Activated T-cell treated with anti-CD3 and anti-CD28 coated beads, Interleukin-2, amount 50 U/mL, for 72 hours (primary cell): ENCODE measurements around the gene KRT17. TPM values are rescaled to one million over a fixed set of nuclear protein-coding genes. Genes with fewer than 3 reads are reported as not detected.

Source experiments
- ATAC-seq, 2 donors: fragments of 150-1000 bp; cut with Tn5 transposase; replicated peaks in 1 of 2; 2 replicates each; pipeline ENCODE4 v1.10.0; 2021; ENCODE audit warnings: moderate library complexity in 2 of 2, mild to moderate bottlenecking in 1 of 2
- DNase-seq, 2 donors: peaks; one replicate each; pipeline ENCODE4 v3.0.0; 2021 to 2022; ENCODE audit warnings: mixed read lengths in 1 of 2
- H3K27ac Mint-ChIP-seq: one replicate; pipeline ENCODE4 v1.8.0; 2022; ENCODE audit warnings: mild to moderate bottlenecking, moderate library complexity, mixed read lengths
- H3K27me3 Mint-ChIP-seq: one replicate; pipeline ENCODE4 v1.8.0; 2022; ENCODE audit warnings: low read depth, mixed read lengths
- H3K36me3 Mint-ChIP-seq, 2 donors: one replicate each; pipeline ENCODE4 v1.8.0; 2022; ENCODE audit warnings: mixed read lengths in 2 of 2, mild to moderate bottlenecking in 1 of 2; ENCODE audit not compliant: insufficient read depth in 2 of 2
- H3K4me1 Mint-ChIP-seq: one replicate; pipeline ENCODE4 v1.8.0; 2022; ENCODE audit warnings: low read depth, mixed read lengths
- H3K4me3 Mint-ChIP-seq, 2 donors: one replicate each; pipeline ENCODE4 v1.8.0; 2022; ENCODE audit warnings: mild to moderate bottlenecking in 2 of 2, mixed read lengths in 2 of 2, moderate library complexity in 2 of 2
- H3K9me3 Mint-ChIP-seq, 2 donors: one replicate each; pipeline ENCODE4 v1.8.0; 2022; ENCODE audit warnings: mixed read lengths in 2 of 2
- total RNA-seq, 2 donors: library from RNA; stranded (reverse); gene quantifications; one replicate each; pipeline ENCODE4 v1.2.3, GENCODE V29; 2022

KRT17 gene
- total RNA-seq, 2 donors from 2014 or later, result 0.63 TPM; not detected in 1

DNA sequence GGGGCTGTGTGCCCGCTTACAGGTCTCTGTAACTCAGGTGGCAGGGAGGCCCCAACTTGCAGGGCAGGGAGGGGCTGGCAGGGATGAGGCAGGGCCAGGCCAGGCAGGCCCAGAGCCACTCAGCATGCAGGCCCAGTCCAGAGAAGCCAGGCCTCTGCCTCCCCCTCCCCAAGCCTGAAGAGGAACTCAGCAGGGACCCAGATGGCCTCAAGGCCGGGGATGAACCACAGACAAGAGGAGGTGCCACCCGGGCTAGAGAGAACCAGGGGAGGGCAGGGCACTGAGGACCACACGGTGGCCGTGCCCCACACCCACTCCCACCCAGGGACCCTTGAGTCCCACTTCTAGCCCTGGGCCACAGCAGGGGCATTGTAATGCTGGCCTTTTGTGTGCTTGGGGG lies 34.5 kb upstream of the KRT17 start:
- no peaks in the 10 kb centered on the region for H3K36me3 Mint-ChIP-seq
- H3K4me3 Mint-ChIP-seq, result no peak overlapping the region
- no peaks in the 10 kb centered on the region for H3K9me3 Mint-ChIP-seq
- H3K4me1 Mint-ChIP-seq, result peaks cover 10% of the 10 kb centered on the region
- no peak for ATAC-seq
- no peaks in the 10 kb centered on the region for H3K27me3 Mint-ChIP-seq
- no peak overlapping the region for H3K27ac Mint-ChIP-seq
- DNase-seq, result no peak

DNA sequence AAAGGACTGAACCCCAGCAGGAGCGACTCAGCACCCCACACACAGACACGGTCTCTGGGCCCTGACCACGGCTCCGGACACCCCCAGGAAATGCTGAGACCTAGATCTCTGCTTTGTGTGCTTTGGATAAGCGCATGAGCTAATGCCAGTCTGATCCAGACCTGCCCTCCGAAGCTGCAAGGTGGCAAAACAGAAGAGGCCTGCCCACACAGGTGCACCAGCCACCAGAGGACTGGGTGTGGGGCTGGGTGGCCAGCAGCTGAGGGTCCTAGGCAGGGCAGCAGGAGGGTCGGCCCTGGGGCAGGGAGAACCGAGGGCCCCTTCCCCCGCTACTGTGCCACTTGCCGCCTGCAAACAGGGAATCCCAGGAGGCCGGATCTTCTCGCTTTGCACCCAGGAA lies 33.6 kb upstream of the KRT17 start:
- DNase-seq (no peak), ATAC-seq (no peak)
- Mint-ChIP-seq H3K36me3 (no peaks in the 10 kb centered on the region), H3K4me1 (peaks cover 2% of the 10 kb centered on the region), H3K4me3 (no peak overlapping the region), H3K9me3 (no peaks in the 10 kb centered on the region), H3K27ac (no peak overlapping the region), H3K27me3 (no peaks in the 10 kb centered on the region)

DNA sequence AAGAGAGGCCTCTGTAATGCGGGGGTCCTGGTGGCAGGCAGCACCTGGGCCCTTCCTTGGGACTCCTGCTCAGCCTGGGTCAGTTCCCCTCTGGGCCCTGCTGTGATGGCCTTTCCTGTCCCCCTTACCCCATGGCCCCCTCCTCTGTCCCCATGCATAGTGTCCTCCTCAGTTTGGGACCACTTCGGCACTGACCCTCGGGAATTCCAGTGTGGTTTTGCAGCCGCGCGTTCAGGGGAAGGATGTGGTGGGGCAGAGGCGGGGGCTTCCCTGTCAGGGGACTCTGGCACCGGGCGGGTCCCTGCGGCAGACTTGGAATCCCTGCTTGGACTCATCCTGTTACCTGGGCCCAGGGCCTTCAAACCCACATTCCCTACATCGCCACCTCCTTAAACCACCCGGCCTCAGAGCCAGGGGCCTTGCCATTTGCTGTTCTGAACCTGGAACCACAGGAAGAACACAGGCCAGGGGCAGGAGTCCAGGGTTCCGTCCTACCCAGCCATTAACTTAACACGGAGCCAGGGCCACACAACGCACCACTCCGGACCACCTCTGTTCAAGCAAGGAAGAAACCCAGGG lies 32.9 kb upstream of the KRT17 start:
- Mint-ChIP-seq H3K27me3 (no peaks in the 10 kb centered on the region), H3K9me3 (no peaks in the 10 kb centered on the region), H3K36me3 (no peaks in the 10 kb centered on the region), H3K27ac (no peak overlapping the region), H3K4me3 (no peak overlapping the region), H3K4me1 (no peaks in the 10 kb centered on the region)
- ATAC-seq (no peak), DNase-seq (no peak)

DNA sequence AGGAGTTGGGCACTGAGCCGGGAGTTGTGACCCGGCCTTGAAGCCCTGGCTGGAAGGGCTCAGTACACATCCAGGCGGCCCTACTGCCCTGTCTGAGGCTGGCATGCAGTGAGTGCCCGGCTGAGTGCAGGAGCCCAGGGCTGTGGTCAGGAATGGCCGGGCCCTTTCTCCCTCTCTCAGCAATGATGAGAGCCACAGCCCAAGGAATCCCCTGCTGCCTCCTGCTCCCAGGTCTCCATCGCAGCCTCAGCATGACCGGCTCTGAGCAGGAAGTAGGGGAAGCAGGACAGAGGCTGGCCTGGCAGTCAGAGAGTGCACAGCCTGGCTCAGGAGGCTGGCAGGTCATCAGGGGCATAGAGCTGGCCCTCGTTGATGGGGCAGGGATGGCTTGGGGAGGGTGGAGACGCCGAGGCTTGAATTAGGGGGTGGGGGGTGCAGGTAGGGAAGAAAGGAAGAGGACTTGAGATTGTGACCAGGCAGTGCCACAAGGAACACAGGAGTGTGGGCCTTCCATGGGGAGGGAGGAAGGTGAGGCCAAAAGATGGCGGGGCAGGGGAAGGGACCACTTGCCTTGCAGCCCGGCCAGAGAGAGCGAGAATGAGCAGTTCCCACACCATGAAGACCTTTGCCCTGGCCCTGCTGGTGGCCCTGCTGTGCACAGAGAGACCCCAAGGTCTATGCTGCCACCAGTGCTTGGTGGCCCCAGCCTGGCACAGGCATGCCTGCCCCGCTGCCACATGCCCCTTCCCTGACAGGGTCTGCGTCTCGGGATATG lies 32.1 kb upstream of the KRT17 start:
- ATAC-seq (no peak), DNase-seq (no peak)
- Mint-ChIP-seq H3K4me3 (no peak overlapping the region), H3K4me1 (no peaks in the 10 kb centered on the region), H3K27ac (no peak overlapping the region), H3K36me3 (no peaks in the 10 kb centered on the region), H3K27me3 (no peaks in the 10 kb centered on the region), H3K9me3 (no peaks in the 10 kb centered on the region)

DNA sequence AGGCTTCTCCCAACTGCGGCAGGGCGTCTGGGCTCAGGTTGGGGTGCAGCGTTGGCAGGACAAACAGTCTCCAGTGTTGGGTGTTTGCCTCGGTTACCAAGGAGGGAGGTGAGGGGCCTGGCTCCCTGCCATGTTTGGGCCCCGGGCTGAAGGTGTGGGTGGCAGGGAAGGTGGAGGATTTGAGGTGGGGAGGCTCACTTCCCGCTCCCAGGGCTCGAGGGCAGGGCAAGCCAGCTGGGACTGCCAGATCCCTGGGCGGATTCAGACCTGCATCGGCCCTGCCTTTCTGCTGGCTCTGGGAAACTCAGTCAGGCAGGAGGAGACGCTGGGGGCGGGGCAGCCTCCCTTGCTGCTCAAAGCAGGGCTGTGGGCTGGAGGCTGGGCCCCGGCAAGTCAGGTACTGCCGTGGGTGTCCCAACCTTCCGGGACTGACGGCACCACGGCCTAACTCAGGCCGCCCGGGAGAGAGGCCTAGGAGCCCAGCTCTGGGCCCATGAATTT lies 31.3 kb upstream of the KRT17 start:
- no peak for ATAC-seq
- DNase-seq, result no peak
- Mint-ChIP-seq H3K9me3 (no peaks in the 10 kb centered on the region), H3K4me3 (no peak overlapping the region), H3K27ac (no peak overlapping the region), H3K36me3 (no peaks in the 10 kb centered on the region), H3K27me3 (no peaks in the 10 kb centered on the region), H3K4me1 (no peaks in the 10 kb centered on the region)

DNA sequence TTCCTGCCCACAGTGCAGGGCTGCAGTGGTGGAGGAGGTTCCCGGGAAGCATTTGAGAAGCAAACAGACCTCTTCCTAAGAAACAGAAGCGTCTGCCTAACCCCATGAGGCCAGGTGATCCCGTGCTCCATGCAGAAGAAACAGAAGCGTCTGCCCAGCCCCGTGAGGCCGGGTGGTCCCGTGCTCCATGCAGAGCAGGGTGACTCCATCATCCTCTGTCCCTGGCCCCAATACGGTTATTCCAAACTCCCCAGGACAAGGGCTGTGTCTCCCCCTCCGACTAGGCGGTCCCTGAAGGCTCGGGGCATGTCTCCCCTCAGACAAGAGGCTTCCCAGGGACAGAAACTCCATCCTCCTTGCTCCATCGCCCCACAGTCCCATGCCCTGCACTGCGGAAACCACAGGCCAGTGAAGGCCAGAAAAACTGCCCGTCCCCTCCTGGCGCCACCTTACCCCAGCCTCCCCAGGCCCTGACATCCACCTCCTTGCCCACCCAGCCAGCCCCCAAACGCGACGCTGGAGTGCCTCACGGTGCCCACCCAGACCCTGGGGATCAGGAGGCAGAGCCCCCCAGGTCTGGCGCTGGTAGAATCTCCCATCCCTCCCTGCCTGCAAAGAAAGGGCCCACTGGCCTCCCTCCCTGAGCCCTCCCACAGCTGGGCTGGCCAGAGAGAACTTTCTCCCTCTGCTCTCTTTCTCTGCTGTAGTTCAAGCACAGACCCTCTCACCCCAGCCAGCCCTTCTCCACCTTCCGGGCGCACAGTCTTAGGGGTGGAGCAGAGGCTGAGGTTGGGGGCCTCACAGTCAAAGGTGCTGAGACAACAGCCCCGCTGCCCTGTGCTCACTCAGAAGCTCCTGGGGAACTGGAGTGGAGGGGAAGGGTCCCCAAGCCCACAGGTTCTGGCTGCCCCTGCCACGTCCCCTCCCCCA lies 30.6 kb upstream of the KRT17 start:
- H3K27ac Mint-ChIP-seq, result no peak overlapping the region
- H3K36me3 Mint-ChIP-seq, result no peaks in the 10 kb centered on the region

DNA sequence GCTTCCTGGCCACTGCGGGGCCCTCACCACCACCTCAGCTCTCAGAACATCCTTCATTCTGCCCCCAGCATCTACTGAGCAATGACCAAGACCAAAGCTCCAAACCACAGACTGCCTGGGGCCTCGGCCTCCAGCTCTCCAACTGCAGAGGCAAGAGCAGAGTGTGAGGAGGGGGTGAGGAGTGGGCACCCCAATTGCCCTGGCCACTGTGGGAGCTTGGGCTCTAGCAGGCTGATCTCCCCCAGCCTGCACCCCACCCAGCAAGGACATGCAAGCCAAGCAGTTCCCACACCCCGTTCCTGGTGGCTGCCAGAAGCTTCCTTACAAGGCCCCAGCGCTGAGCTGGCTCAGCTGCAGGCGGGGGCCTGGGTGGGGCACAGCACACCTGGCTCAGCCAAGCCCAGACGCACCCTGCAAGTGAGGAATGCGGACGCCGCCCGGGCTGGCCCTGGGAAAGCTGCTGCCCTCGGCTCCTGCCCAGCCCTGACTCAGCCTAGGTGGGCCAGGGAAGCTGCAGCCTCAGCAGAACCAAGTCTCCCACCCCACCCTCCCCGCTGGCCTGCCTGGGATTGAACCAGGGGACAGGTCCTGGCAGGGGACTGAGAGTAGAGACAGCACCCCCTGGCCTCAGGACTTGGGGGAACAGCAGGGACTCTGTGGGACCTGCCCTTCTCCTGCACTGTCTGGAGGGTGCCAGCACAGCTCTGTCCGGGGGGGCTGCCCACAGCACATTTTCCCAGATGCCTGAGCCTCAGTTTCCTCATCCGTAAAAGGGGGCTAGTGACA lies 29.7 kb upstream of the KRT17 start:
- H3K4me3 Mint-ChIP-seq, result no peak overlapping the region
- no peaks in the 10 kb centered on the region for H3K27me3 Mint-ChIP-seq
- H3K36me3 Mint-ChIP-seq, result no peaks in the 10 kb centered on the region
- H3K27ac Mint-ChIP-seq, result no peak overlapping the region
- no peaks in the 10 kb centered on the region for H3K4me1 Mint-ChIP-seq
- ATAC-seq (no peak), DNase-seq (no peak)
- H3K9me3 Mint-ChIP-seq, result no peaks in the 10 kb centered on the region

More for the DNA sequence above, 30.6 kb upstream of the KRT17 start:
- no peaks in the 10 kb centered on the region for H3K9me3 Mint-ChIP-seq
- ATAC-seq (no peak), DNase-seq (no peak)
- H3K4me1 Mint-ChIP-seq, result no peaks in the 10 kb centered on the region
- no peaks in the 10 kb centered on the region for H3K27me3 Mint-ChIP-seq
- H3K4me3 Mint-ChIP-seq, result no peak overlapping the region

DNA sequence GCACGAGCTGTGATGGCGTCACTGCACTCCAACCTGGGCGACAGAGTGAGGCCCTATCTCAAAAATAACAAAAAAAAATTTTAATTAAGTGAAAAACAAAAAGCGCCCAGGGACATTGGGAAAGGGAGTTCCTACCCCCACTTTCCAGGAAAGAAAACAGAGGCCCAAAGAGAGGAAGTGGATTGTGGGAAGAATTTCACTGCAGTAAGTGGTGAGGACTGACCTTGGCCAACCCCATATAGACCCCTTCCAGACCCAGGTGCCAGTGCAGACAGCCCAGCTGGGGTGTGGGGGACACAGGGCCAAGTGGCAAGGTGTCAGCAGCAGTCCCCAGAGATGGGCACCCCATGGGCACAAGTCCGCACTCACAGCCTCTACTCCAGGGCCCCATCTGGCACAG lies 29.0 kb upstream of the KRT17 start:
- H3K4me1 Mint-ChIP-seq, result peaks cover 4% of the 10 kb centered on the region
- H3K4me3 Mint-ChIP-seq, result no peak overlapping the region
- no peaks in the 10 kb centered on the region for H3K36me3 Mint-ChIP-seq
- no peak overlapping the region for H3K27ac Mint-ChIP-seq
- H3K9me3 Mint-ChIP-seq, result no peaks in the 10 kb centered on the region
- no peak for ATAC-seq
- DNase-seq, result no peak
- H3K27me3 Mint-ChIP-seq, result no peaks in the 10 kb centered on the region

DNA sequence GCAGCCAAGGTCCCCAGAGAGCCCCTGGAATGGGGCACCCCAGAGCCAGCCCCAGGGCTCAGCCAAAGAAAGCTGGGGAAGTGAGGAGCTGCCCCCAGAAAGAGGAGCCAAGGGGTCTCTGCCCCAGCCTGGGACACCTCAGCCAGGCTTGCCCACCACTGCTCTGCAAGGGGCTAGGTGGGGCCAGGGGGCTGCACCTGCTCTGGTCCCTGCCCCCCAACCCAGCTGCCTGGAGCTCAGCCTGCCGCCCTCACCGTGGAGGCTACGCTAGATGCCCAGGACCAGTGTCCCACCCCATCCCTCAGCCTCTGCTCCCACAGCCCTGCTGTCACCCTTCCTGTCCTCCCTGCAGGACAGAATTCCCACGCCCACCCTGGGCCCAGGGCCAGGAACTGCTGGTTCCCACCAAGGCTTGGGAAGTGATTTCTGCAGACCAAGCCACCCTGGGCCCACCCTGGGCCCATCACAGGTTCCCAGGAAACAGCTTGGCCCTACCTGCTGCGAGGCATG lies 28.1 kb upstream of the KRT17 start:
- ATAC-seq (no peak), DNase-seq (no peak)
- H3K27me3 Mint-ChIP-seq, result no peaks in the 10 kb centered on the region
- no peaks in the 10 kb centered on the region for H3K36me3 Mint-ChIP-seq
- H3K27ac Mint-ChIP-seq, result no peak overlapping the region
- H3K9me3 Mint-ChIP-seq, result no peaks in the 10 kb centered on the region
- H3K4me3 Mint-ChIP-seq, result no peak overlapping the region
- H3K4me1 Mint-ChIP-seq, result peaks cover 10% of the 10 kb centered on the region

DNA sequence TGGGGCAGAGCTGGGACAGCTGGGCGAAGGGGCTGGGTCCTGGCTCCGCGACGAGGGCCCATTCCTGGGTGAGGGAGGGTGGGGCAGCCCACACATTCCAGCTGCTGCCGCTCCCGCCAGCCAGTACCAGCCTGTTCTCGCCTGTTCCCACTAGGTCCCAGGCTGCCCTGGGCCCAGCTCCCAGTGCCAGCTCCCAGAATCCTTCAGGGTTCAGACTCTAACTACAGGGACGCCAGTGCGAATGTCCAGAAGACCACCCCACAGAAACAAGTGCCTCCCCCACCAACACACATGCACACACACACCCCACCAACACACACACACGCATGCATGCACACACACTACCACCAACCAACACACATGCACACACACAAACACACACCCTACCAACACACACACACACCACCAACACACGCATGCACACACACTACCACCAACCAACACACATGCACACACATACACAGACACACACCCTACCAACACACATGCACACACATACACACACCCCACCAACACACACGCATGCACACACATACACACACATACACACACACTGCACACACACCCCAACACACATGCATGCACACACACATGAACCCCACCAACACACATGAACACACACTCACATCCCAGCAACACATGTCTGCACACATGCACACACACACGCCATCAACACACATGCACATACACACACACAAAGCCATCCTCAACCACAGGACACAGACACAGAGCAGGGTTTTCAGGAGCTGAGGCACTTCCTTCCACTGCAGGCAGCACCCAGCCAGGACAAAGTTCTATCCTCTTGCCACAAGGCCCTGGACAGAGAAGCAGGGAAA lies 27.5 kb upstream of the KRT17 start:
- DNase-seq, result no peak
- Mint-ChIP-seq H3K9me3 (no peaks in the 10 kb centered on the region), H3K27ac (no peak overlapping the region), H3K4me1 (peaks cover 10% of the 10 kb centered on the region), H3K27me3 (no peaks in the 10 kb centered on the region), H3K36me3 (no peaks in the 10 kb centered on the region), H3K4me3 (no peak overlapping the region)
- no peak for ATAC-seq

DNA sequence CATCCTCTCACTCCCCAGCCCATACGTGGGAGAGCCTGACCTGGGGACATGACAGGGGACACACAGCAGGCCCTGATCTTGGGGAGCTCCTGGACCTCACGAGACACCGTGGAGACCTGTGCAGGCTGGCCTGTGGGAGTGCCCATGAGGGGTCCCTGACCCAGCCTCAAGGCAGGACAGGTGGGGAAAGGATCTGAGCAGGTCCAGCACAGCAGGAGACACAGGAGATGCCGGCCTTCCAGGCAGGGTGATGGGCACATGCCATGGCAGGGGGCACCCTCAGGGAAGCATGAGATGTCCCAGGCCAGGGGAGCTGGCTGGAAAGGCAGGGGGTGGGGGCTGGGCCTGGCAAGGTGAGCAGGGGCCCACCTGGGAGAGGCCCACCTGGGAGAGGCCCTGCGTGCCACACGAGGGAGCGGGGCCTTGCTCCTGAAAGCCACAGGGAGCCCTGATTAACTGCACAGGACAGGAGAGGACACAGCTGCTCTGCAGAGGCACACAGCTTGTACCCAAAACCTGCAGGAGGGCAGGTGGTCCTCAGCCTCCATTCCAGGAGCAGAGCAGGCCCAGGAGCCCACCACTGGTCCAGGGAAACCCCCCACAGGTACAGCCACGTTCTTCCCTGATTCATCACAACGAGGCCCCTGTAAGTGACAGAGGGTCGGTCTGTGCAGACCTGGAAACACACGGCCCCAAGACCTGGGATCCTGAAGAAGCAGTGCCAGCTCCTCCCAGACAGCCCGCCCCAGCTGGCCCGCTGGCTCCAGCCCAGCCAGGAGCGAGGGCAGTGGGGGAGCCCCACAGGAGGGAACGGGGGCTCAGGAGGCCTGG lies 26.6 kb upstream of the KRT17 start:
- Mint-ChIP-seq H3K27me3 (no peaks in the 10 kb centered on the region), H3K4me1 (peaks cover 10% of the 10 kb centered on the region), H3K36me3 (no peaks in the 10 kb centered on the region), H3K9me3 (no peaks in the 10 kb centered on the region), H3K4me3 (no peak overlapping the region), H3K27ac (no peak overlapping the region)
- DNase-seq (no peak), ATAC-seq (no peak)
